ENCODE data around the gene FOXF2.

The FOXF2 gene

GRCh38 chr6:1415416-1416063 lies 26.2 kb downstream of the FOXF2 start:
- DNase-seq = no peak

GRCh38 chr6:1416191-1416760 lies 26.9 kb downstream of the FOXF2 start:
- DNase-seq = no peak

- no peak for DNase-seq
Observed at GRCh38 chr6:1416820-1417219, 27.4 kb downstream of the FOXF2 start.

DNA sequence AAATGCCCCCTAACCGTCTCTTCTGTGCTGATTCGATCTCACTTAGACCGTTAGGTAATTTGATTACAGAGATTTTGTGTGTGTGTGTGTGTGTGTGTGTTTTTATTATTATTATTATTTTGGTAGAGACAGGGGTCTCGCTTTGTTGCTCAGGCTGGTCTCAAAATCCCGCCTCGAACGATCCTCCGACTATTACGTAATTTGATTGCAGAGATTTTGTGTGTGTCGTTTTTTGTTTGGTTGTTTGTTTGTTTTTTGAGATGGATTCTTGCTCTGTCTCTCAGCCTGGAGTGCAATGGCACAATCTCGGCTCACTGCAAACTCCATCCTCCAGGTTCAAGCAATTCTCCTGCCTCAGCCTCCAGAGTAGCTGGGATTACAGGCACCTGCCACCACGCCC lies 28.3 kb downstream of the FOXF2 start:
- DNase-seq = no peak

- no peak for DNase-seq
Observed at GRCh38 chr6:1418471-1419191, 29.3 kb downstream of the FOXF2 start.

GRCh38 chr6:1420382-1420781 lies 31.0 kb downstream of the FOXF2 start:
- no peak for DNase-seq

- no peak for DNase-seq
Observed at GRCh38 chr6:1422290-1422689, 32.9 kb downstream of the FOXF2 start.

DNA sequence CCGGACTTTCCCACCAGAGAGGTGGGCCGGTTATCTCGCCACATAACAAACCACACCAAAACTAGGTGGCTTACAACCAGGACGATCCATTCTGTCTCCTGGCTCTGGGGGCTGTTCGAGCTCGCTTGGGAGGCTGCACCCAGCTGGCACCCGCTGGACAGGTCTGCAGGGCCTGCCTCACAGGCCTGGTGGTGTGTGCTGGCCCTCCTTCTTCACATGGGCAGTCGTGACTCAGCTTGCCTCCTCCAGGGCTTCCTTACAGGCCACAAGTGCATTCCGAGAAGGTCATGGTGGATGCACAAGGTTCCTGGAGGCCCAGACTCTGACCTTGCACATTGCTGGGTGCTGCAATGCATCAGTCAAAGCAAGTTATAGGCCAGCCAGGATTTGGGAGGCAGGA lies 34.2 kb downstream of the FOXF2 start:
- DNase-seq = no peak

- DNase-seq = peak; percentile 45 to 68
Observed at GRCh38 chr6:1424306-1424927, 35.0 kb downstream of the FOXF2 start.

DNA sequence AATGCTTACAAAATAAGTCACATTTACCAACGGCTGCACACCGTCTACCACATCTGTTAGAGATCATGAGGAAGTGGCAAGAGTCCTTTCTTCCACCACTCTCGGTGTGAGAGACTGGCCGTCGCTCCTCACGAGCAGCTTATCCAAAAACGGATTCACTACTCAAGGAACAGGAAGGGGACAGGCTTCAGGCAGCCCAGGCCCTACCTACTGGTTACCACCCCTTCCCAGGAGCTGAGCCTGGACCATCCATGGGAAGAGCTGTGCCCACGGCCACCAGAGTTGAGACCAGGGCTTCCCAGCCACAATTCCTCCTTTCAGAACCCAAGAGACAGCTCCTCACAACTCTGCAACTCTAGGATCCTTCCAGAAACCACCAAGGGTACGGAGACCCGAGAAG lies 37.0 kb downstream of the FOXF2 start:
- DNase-seq = no peak

GRCh38 chr6:1435806-1436205 lies 46.4 kb downstream of the FOXF2 start:
- DNase-seq = no peak

GRCh38 chr6:1436334-1437306 lies 47.2 kb downstream of the FOXF2 start:
- peak; percentile 50 to 70 for DNase-seq

DNA sequence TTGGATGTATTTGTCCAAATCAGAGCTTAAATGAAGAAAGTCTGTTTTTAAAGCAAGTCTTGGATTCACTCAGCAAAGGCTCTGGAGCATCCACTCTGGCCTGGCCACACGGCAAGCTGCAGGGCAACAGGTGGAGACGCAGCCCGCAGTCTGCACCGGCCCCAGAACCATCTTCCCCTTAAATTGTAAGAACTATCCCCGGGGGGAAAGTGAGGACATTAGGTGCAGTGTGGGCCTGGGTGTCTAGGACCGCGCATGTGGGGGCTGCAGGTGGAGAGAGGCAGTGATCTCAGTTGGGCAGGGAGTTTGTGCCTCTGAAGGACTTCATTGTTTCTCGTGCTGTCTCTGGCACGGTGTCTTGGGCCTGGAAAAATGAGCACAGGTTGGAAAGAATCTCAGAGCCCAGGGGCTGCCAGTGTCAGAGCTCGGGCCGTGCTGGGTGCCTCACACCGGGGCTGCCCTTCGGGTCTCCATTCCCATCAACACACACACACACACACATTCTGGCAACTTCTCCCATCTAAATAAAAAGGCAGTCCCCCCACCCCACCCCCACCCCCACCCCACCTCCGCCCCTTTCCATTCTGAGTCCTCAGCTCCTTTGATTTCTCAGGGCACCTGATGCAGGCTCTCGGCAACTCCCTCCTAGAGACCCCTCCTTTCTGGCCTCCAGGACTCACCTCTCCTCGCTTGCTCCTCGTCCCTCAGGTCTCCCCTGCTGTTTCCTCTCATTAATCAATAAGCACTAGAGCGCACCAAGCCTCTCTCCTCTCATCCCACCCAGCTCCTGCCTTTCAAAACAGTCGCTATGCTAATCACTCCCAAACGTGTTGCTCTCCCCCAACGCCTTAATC lies 48.4 kb downstream of the FOXF2 start:
- DNase-seq = no peak

GRCh38 chr6:1438471-1438881 lies 49.1 kb downstream of the FOXF2 start:
- DNase-seq = no peak

DNA sequence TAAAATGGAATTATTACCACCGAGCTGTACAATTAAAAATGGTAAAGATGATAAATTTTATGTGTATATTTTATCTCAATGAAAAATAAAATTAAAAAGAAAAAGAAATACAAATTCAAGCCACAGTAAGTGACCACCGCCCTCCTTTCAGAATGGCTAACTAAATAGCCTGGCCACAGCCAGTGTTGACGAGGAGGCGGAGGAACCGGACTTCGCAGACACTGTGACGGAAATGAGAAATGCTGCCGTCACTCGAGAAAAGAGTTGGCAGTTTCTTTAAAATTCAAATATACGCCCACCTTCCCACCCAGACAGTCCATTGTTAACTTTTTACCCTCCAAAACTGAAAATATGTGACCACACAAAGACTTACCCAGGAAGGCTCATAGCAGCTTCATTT lies 50.0 kb downstream of the FOXF2 start:
- no peak for DNase-seq

GRCh38 chr6:1442929-1443328 lies 53.6 kb downstream of the FOXF2 start:
- DNase-seq = no peak
